Adrenal gland (tissue), 12 donors: ENCODE results near the gene APLNR. TPM values are rescaled to one million over a fixed set of nuclear protein-coding genes. Genes with fewer than 3 reads are reported as not detected.

ENCODE experiments used
- DNase-seq, 7 donors: peaks; one replicate each; pipeline ENCODE4 v3.0.0-alpha.2; 2019 to 2020
- H3K27ac ChIP-seq, 5 donors: fragments of 200-600 bp; sonication (generic) in 4 of 5; 1 replicate in 3 of 5; 2 replicates in 2 of 5; pipeline versions ENCODE4 v1.5.1 to v1.8.0; 2016 to 2020; ENCODE audit warnings: mild to moderate bottlenecking in 1 of 5
- H3K27me3 ChIP-seq: fragments of 200-600 bp; 2 replicates; pipeline ENCODE4 v1.8.0; 2021
- H3K36me3 ChIP-seq, 2 donors: fragments of 200-600 bp; replicated peaks in 1 of 2; 1 replicate in 1 of 2; 2 replicates in 1 of 2; pipeline versions ENCODE4 v1.5.1 to v1.8.0; 2018 to 2022
- H3K4me1 ChIP-seq, 2 donors: fragments of 200-600 bp; replicated peaks in 1 of 2; 1 replicate in 1 of 2; 2 replicates in 1 of 2; pipeline versions ENCODE4 v1.5.1 to v1.8.0; 2018 to 2021
- H3K4me3 ChIP-seq, 4 donors: fragments of 200-600 bp; sonication (generic) in 3 of 4; one replicate each; pipeline ENCODE4 v1.5.1; 2016 to 2018
- H3K9me3 ChIP-seq, 3 donors: fragments of 200-600 bp; sonication (generic) in 1 of 3; replicated peaks in 1 of 3; 1 replicate in 2 of 3; 2 replicates in 1 of 3; pipeline versions ENCODE4 v1.5.1 to v1.8.0; 2016 to 2021
- CTCF ChIP-seq, 6 experiments: fragments of 450-650 bp in 4 of 6; fragments of 200-600 bp in 2 of 6; sonication (generic) in 1 of 6; IDR thresholded peaks; 1 replicate in 5 of 6; 2 replicates in 1 of 6; pipeline versions ENCODE4 v1.5.1 to v1.8.0; 2016 to 2021; ENCODE audit warnings: antibody characterized with exemption in 6 of 6, mild to moderate bottlenecking in 2 of 6, moderate library complexity in 1 of 6
- POLR2A ChIP-seq, 2 donors: fragments of 450-650 bp; IDR thresholded peaks; one replicate each; pipeline ENCODE4 v1.6.1; 2017; ENCODE audit warnings: antibody characterized with exemption in 2 of 2, mild to moderate bottlenecking in 2 of 2, moderate library complexity in 1 of 2
- WGBS, 4 donors: extraction: QIAGEN DNeasy Blood & Tissue Kit in 2 of 4; methylation state at CpG; one replicate each; pipeline versions ENCODE4 v1.1.5 to v1.1.7; 2013 to 2017; 5-methylcytosine and 5-hydroxymethylcytosine counted together
- intact Hi-C, 2 donors: fragments of 100-400 bp; cut with DNase I; formaldehyde crosslinking; loops; one replicate each; pipeline versions ENCODE4 v1.14.1 to v1.15.0; 2022 to 2023
- polyA plus RNA-seq, 3 donors: library from polyadenylated mRNA; stranded (reverse); fragments of 200-250 nt in 2 of 3; fragments of 350-450 nt in 1 of 3; fragmentation: Illumina TruSeq in 1 of 3; extraction: RNeasy Lipid Tissue Mini Kit (QIAGEN cat#74804) in 1 of 3; gene quantifications; one replicate each; pipeline ENCODE4 v1.2.3, GENCODE V29; 2013 to 2014
- total RNA-seq, 9 donors: library from RNA; depleted of rRNA in 4 of 9; stranded (reverse); fragments of >200 nt in 4 of 9; fragments of 120-200 nt in 1 of 9; fragmentation: NEBNext Ultra II Directional in 1 of 9; extraction: Animal tissue kit (Norgen Biotek cat#: 25700) in 1 of 9; gene quantifications; one replicate each; pipeline versions ENCODE4 v1.1.0 to v1.2.4, GENCODE V29; 2013 to 2023
- donor health status: healthy with polysubstance abuse.
- donor health status: Bipolar disorder and iron deficiency.
- donor health status: DM: yes; HTN: yes; CAD: no.
- donor health status: DM: no; HTN: no; CAD: no.
- donor health status: DM: no; HTN: no; CAD: no.
- donor health status: DM: yes; HTN: yes; CAD: no.

Gene APLNR
- total and polyA plus RNA-seq, 12 donors = 1.1 to 30.1 (median 5.0) TPM

GRCh38 chr11:57251491-57252104 lies 14.5 kb upstream of the APLNR start:
- no peaks in the 10 kb centered on the region for H3K9me3 ChIP-seq
- no peaks in the 10 kb centered on the region for H3K27me3 ChIP-seq
- no peak overlapping the region for H3K4me3 ChIP-seq
- peak in 4 of 7 donors; percentile 39 to 49 (median 45) for DNase-seq
- no peak for TF ChIP-seq POLR2A (IDR thresholded peaks at IDR 0.05)
- TF ChIP-seq CTCF (IDR thresholded peaks at IDR 0.05) = no peak
- no peaks in the 10 kb centered on the region for H3K36me3 ChIP-seq
- peaks cover 0 to 6% of the 10 kb centered on the region in 2 donors for H3K4me1 ChIP-seq
- intact Hi-C loops = loop anchor here in 1 of 2 donors (2.0 to 5.0 kb wide), 2 partner anchors 134 to 409 kb away; no protein-coding TSS in a partner anchor
- no peak overlapping the region for H3K27ac ChIP-seq
- WGBS, 4 donors = 27 to 36% (median 31%) methylated on average over 5 of the region's 5 CpGs

GRCh38 chr11:57251037-57251436 lies 14.0 kb upstream of the APLNR start:
- Histone ChIP-seq H3K27me3 (no peaks in the 10 kb centered on the region), H3K36me3 (no peaks in the 10 kb centered on the region), H3K4me3 (no peak overlapping the region), H3K27ac (no peak overlapping the region), H3K4me1 (peaks cover 0 to 6% of the 10 kb centered on the region in 2 donors), H3K9me3 (no peaks in the 10 kb centered on the region)
- 79 to 87% (median 86%) methylated on average over 2 of the region's 2 CpGs for WGBS, 4 donors
- intact Hi-C loops = loop anchor here in 1 of 2 donors (2.0 to 5.0 kb wide), 2 partner anchors 134 to 408 kb away; no protein-coding TSS in a partner anchor
- no peak for DNase-seq
- TF ChIP-seq POLR2A (IDR thresholded peaks at IDR 0.05) (no peak), CTCF (IDR thresholded peaks at IDR 0.05) (no peak)

- DNase-seq = peak; percentile 40 to 85 (median 67)
- 29 to 32% (median 31%) methylated on average over 10 of the region's 10 CpGs for WGBS, 4 donors
Observed at GRCh38 chr11:57249384-57250319, 12.6 kb upstream of the APLNR start.

More at GRCh38 chr11:57249384-57250319, 12.6 kb upstream of the APLNR start:
- H3K27ac ChIP-seq = no peak overlapping the region
- intact Hi-C loops = loop anchor here (2.0 to 10.0 kb wide), 4 partner anchors 105 to 407 kb away; no protein-coding TSS in a partner anchor
- TF ChIP-seq CTCF (IDR thresholded peaks at IDR 0.05) = peak; percentile 77 to 93 (median 86)
- TF ChIP-seq POLR2A (IDR thresholded peaks at IDR 0.05) = no peak
- no peak overlapping the region for H3K4me3 ChIP-seq
- H3K36me3 ChIP-seq = no peaks in the 10 kb centered on the region
- H3K4me1 ChIP-seq = peaks cover 0 to 6% of the 10 kb centered on the region in 2 donors
- no peaks in the 10 kb centered on the region for H3K27me3 ChIP-seq
- H3K9me3 ChIP-seq = no peaks in the 10 kb centered on the region
